Measurements from ENCODE around the gene TRIP10.
A peak's percentile ranks its signal among the peaks of the same experiment; 100 is the strongest.
"Not testable (repeated sequence)": the region's sequence is repeated elsewhere in the genome, so short reads cannot be mapped to it uniquely, and the experiment has no call there.

The TRIP10 gene

GRCh38 chr19:6793973-6794372, 54.5 kb downstream of the TRIP10 start:
- DNase-seq, result no peak
- TF ChIP-seq, protein P1, sequence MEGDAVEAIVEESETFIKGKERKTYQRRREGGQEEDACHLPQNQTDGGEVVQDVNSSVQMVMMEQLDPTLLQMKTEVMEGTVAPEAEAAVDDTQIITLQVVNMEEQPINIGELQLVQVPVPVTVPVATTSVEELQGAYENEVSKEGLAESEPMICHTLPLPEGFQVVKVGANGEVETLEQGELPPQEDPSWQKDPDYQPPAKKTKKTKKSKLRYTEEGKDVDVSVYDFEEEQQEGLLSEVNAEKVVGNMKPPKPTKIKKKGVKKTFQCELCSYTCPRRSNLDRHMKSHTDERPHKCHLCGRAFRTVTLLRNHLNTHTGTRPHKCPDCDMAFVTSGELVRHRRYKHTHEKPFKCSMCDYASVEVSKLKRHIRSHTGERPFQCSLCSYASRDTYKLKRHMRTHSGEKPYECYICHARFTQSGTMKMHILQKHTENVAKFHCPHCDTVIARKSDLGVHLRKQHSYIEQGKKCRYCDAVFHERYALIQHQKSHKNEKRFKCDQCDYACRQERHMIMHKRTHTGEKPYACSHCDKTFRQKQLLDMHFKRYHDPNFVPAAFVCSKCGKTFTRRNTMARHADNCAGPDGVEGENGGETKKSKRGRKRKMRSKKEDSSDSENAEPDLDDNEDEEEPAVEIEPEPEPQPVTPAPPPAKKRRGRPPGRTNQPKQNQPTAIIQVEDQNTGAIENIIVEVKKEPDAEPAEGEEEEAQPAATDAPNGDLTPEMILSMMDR (IDR thresholded peaks at IDR 0.05; ENCODE audit: low read depth, low read length, missing control alignments), result no peak
- H3K36me3 ChIP-seq (replicated peaks), result no peaks in the 10 kb centered on the region
- H3K4me3 ChIP-seq (ENCODE audit: low read depth, low read length), result no peak overlapping the region
- in situ Hi-C loops (cut with HindIII; ENCODE audit: low pct_ligation_motif_present, low sequenced_read_pairs), result no loop called here
- H3K27me3 ChIP-seq (replicated peaks), result no peaks in the 10 kb centered on the region
- no peak overlapping the region for H3K27ac ChIP-seq

DNA sequence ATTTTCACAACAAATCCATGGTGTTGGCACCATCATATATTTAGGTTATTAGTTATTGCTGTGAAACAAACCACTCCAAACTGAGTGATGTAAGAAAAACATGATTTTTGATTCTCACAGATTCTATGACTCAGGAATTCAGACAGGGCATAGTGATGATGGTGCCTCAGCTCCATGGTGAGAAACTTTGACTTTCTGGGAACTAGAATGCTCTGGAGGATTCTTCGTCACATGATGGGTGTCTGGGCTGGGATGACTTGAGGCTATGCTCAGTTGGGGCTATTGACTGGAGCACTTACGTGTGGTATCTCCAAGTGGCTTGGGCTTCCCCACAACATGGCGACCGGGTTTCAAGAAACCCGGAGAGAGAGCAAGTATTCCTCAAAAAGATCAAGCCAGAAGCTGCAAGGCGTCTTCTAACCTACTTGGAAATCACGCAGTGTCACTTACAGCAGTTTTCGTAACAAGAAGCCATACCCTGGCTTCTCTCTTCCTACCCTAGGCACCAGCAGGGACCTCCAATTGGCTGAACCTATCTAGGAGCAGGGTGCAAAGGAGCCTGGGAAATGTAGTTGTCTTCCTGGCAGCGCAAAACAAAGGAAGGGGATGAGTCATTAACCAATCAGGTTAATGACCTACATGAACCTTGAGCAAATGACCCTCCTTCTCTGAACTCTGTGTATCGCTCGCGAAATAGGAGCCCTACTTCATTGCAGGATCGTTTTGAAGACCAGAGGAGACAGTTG, 55.4 kb downstream of the TRIP10 start:
- DNase-seq, result no peak
- TF ChIP-seq, protein P1 (IDR thresholded peaks at IDR 0.05; ENCODE audit: low read depth, low read length, missing control alignments), result no peak
- no peaks in the 10 kb centered on the region for H3K27me3 ChIP-seq (replicated peaks)
- no peak overlapping the region for H3K4me3 ChIP-seq (ENCODE audit: low read depth, low read length)
- no peak overlapping the region for H3K27ac ChIP-seq
- in situ Hi-C loops (cut with HindIII; ENCODE audit: low pct_ligation_motif_present, low sequenced_read_pairs), result no loop called here
- no peaks in the 10 kb centered on the region for H3K36me3 ChIP-seq (replicated peaks)

DNA sequence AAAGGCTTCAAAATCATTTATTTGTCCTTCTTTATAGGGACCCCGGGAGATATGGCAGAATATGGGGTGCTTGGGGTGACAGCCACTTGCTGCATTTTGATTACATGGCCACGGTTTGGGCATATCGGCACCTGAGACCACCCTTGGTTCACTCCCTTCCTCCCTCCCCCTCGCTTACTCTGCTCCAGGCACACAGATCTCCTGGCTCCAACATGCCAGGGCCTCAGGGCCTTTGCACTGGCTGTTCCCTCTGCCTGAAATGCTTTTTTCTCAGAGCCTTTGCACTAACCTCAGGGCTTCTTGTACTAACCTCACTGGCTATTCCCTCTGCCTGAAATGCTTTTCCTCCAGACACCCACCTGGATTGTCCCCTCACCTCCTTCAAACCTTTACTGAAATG, 56.8 kb downstream of the TRIP10 start:
- TF ChIP-seq, protein P1 (IDR thresholded peaks at IDR 0.05; ENCODE audit: low read depth, low read length, missing control alignments), result no peak
- no peak for DNase-seq
- in situ Hi-C loops (cut with HindIII; ENCODE audit: low pct_ligation_motif_present, low sequenced_read_pairs), result no loop called here
- Histone ChIP-seq H3K27ac (no peak overlapping the region), H3K36me3 (replicated peaks) (no peaks in the 10 kb centered on the region), H3K27me3 (replicated peaks) (no peaks in the 10 kb centered on the region), H3K4me3 (ENCODE audit: low read depth, low read length) (no peak overlapping the region)

DNA sequence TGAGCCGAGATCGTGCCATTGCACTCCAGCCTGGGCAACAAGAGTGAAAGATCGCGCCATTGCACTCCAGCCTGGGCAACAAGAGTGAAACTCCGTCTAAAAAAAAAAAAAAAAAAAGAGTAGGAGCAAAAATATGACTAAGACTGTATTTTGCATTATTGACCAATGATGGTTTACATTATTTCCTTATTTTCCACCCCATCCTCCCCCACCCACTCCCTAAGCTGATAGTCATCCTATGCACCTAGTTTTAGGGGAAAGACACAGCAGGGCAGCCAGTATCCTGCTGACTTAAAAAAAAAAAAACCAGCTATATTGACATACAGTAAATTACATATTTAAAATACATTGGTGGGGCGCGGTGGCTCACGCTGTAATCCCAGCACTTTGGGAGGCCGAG, 58.2 kb downstream of the TRIP10 start:
- in situ Hi-C loops (cut with HindIII; ENCODE audit: low pct_ligation_motif_present, low sequenced_read_pairs), result no loop called here
- Histone ChIP-seq H3K27me3 (replicated peaks) (no peaks in the 10 kb centered on the region), H3K36me3 (replicated peaks) (no peaks in the 10 kb centered on the region), H3K4me3 (ENCODE audit: low read depth, low read length) (no peak overlapping the region), H3K27ac (no peak overlapping the region)
- TF ChIP-seq, protein P1 (IDR thresholded peaks at IDR 0.05; ENCODE audit: low read depth, low read length, missing control alignments), result no peak
- no peak for DNase-seq

DNA sequence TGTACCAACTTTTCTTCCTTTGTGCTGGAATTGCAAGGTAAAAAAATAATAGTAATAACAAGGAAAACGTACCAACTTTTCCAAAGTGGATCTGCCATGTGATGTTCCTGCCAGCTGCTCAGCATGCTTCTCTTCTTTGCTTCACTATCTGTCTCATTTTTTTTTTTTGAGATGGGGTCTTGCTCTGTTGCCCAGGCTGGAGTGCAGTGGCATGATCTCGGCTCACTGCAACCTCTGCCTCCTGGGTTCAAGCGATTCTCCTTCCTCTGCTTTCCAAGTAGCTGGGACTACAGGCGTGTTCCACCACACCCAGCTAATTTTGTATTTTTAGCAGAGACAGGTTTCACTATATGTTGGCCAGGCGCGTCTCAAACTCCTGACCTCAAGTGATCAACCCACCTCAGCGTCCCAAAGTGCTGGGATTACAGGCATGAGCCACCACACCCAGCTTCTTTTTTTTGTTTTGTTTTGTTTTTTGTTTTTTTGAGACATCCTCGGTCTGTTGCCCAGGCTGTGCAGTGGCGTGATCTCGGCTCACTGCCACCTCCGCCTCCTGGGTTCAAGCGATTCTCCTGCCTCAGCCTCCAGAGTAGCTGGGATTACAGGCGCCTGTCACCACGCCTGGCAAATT, 60.8 kb downstream of the TRIP10 start:
- DNase-seq; H3K36me3 ChIP-seq (replicated peaks); in situ Hi-C loops (cut with HindIII; ENCODE audit: low pct_ligation_motif_present, low sequenced_read_pairs); H3K4me3 ChIP-seq (ENCODE audit: low read depth, low read length); H3K27ac ChIP-seq; H3K27me3 ChIP-seq (replicated peaks): not testable (repeated sequence)

GRCh38 chr19:6800991-6801484, 61.6 kb downstream of the TRIP10 start:
- in situ Hi-C loops (cut with HindIII; ENCODE audit: low pct_ligation_motif_present, low sequenced_read_pairs), result no loop called here
- TF ChIP-seq, protein P1 (IDR thresholded peaks at IDR 0.05; ENCODE audit: low read depth, low read length, missing control alignments), result no peak
- peak overlapping the region; percentile 2 for H3K27ac ChIP-seq
- DNase-seq, result peak; percentile 71
- H3K36me3 ChIP-seq (replicated peaks), result no peaks in the 10 kb centered on the region
- H3K4me3 ChIP-seq (ENCODE audit: low read depth, low read length), result no peak overlapping the region
- no peaks in the 10 kb centered on the region for H3K27me3 ChIP-seq (replicated peaks)

All from brain microvascular endothelial cell (primary cell).